Measurements from ENCODE around the gene ADPRS. TPM values are rescaled to one million over a fixed set of nuclear protein-coding genes. Genes with fewer than 3 reads are reported as not detected.

The ADPRS gene
- total RNA-seq, 1 experiment from 2014 or later: 30.0 TPM

DNA sequence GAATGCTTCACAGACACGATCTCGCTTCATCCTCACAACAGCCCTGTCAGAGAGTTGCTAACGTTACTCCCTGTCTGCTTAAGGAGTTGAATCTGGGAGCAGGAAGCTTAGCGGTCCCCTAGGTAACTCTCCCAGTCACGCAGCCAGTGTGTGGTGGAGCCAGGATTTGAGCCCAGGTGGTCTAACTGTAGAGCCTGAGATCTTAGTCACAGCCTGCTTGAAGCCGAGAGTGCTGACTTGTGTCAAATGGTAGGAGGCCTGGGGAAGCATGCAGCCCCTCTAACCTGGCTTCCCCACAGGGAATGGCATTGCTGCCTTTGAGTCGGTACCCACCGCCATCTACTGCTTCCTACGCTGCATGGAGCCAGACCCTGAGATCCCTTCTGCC lies 4.1 kb downstream of the ADPRS start:
- H3K36me3 ChIP-seq (ENCODE audit: low read depth): peaks cover 26% of the 10 kb centered on the region
- no peaks in the 10 kb centered on the region for H3K9me2 ChIP-seq (ENCODE audit: insufficient read depth)
- H3K9me3 ChIP-seq (ENCODE audit: insufficient read depth, low read depth): no peaks in the 10 kb centered on the region
- H3K4me2 ChIP-seq: no peak overlapping the region
- H4K20me1 ChIP-seq (ENCODE audit: insufficient read depth): peaks cover 16% of the 10 kb centered on the region
- no TSS peak for BruUV-seq (replicated peaks)
- intact Hi-C loops (cut with micrococcal nuclease; ENCODE audit: unreplicated experiment): no loop called here
- no peak overlapping the region for H2AFZ ChIP-seq
- H3F3A ChIP-seq (ENCODE audit: insufficient read depth, low read depth): peaks cover 20% of the 10 kb centered on the region; the same call in 1 of the 2 replicates
- no peak overlapping the region for H3K4me3 ChIP-seq
- H3K79me2 ChIP-seq (ENCODE audit: low read depth): peaks cover 27% of the 10 kb centered on the region
- DNase-seq: no peak
- no peaks in the 10 kb centered on the region for H3K27me3 ChIP-seq (ENCODE audit: insufficient read depth, low read depth)
- POLR2A ChIA-PET (ENCODE audit: unreplicated experiment): no interaction called here
- TF ChIP-seq EZH2 (IDR thresholded peaks at IDR 0.05; ENCODE audit: low read depth): no peak
- TF ChIP-seq, protein P1, sequence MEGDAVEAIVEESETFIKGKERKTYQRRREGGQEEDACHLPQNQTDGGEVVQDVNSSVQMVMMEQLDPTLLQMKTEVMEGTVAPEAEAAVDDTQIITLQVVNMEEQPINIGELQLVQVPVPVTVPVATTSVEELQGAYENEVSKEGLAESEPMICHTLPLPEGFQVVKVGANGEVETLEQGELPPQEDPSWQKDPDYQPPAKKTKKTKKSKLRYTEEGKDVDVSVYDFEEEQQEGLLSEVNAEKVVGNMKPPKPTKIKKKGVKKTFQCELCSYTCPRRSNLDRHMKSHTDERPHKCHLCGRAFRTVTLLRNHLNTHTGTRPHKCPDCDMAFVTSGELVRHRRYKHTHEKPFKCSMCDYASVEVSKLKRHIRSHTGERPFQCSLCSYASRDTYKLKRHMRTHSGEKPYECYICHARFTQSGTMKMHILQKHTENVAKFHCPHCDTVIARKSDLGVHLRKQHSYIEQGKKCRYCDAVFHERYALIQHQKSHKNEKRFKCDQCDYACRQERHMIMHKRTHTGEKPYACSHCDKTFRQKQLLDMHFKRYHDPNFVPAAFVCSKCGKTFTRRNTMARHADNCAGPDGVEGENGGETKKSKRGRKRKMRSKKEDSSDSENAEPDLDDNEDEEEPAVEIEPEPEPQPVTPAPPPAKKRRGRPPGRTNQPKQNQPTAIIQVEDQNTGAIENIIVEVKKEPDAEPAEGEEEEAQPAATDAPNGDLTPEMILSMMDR (conservative IDR thresholded peaks at IDR 0.05): no peak
- peaks cover 6% of the 10 kb centered on the region for H3K4me1 ChIP-seq (replicated peaks; ENCODE audit: insufficient read depth)
- CTCF ChIA-PET: no interaction called here
- no peak overlapping the region for H3K27ac ChIP-seq

DNA sequence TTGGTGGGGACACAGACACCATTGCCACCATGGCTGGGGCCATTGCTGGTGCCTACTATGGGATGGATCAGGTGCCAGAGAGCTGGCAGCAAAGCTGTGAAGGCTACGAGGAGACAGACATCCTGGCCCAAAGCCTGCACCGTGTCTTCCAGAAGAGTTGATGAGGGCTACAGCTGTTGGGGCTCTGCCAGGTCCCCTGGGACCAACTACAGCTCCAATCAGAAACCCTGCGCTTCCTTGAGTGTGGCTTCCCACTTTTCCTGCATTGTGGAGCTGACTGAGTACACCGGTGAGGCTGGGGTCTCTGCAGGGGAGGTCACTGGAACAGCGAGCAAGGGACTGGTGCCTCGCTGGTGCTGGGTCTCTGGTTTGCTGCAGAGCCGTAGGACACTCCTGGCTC lies 4.5 kb downstream of the ADPRS start:
- H3K4me2 ChIP-seq: no peak overlapping the region
- H3K36me3 ChIP-seq (ENCODE audit: low read depth): peaks cover 26% of the 10 kb centered on the region
- no peaks in the 10 kb centered on the region for H3K9me3 ChIP-seq (ENCODE audit: insufficient read depth, low read depth)
- H2AFZ ChIP-seq: no peak overlapping the region
- no peaks in the 10 kb centered on the region for H3K27me3 ChIP-seq (ENCODE audit: insufficient read depth, low read depth)
- no peaks in the 10 kb centered on the region for H3K9me2 ChIP-seq (ENCODE audit: insufficient read depth)
- peaks cover 6% of the 10 kb centered on the region for H3K4me1 ChIP-seq (replicated peaks; ENCODE audit: insufficient read depth)
- DNase-seq: no peak
- ChIA-PET CTCF (no interaction called here), POLR2A (ENCODE audit: unreplicated experiment) (no interaction called here)
- peaks cover 16% of the 10 kb centered on the region for H4K20me1 ChIP-seq (ENCODE audit: insufficient read depth)
- no peak for TF ChIP-seq EZH2 (IDR thresholded peaks at IDR 0.05; ENCODE audit: low read depth)
- TF ChIP-seq, protein P1 (conservative IDR thresholded peaks at IDR 0.05): no peak
- H3K27ac ChIP-seq: no peak overlapping the region
- H3K4me3 ChIP-seq: no peak overlapping the region
- H3F3A ChIP-seq (ENCODE audit: insufficient read depth, low read depth): peaks cover 20% of the 10 kb centered on the region; the same call in 1 of the 2 replicates
- intact Hi-C loops (cut with micrococcal nuclease; ENCODE audit: unreplicated experiment): no loop called here
- H3K79me2 ChIP-seq (ENCODE audit: low read depth): peaks cover 27% of the 10 kb centered on the region
- no TSS peak for BruUV-seq (replicated peaks)

DNA sequence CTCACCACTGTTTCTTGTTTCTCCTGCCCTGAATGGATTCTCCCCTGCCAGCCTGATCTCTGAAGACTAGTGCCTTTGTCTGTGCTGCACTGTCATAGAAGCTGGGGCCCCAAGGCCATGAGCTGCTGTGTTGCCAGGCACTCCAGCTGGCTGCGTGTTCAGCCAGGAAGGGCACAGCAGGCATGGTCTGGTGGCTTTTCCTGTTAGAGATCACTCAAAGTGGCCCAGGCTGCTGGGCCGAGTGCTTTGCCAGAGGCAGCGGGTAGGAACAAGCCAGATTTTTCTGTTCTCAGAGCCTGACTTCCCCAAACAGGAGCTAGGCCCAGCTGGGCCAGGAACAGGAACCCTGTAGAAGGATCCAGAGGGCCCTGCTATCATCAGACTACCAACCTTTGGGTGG lies 5.2 kb downstream of the ADPRS start:
- H3F3A ChIP-seq (ENCODE audit: insufficient read depth, low read depth): peaks cover 20% of the 10 kb centered on the region; the same call in 1 of the 2 replicates
- no peak overlapping the region for H3K4me2 ChIP-seq
- CTCF ChIA-PET: no interaction called here
- no peaks in the 10 kb centered on the region for H3K9me2 ChIP-seq (ENCODE audit: insufficient read depth)
- peaks cover 16% of the 10 kb centered on the region for H4K20me1 ChIP-seq (ENCODE audit: insufficient read depth)
- TF ChIP-seq, protein P1 (conservative IDR thresholded peaks at IDR 0.05): no peak
- TF ChIP-seq EZH2 (IDR thresholded peaks at IDR 0.05; ENCODE audit: low read depth): no peak
- H3K36me3 ChIP-seq (ENCODE audit: low read depth): peaks cover 26% of the 10 kb centered on the region
- intact Hi-C loops (cut with micrococcal nuclease; ENCODE audit: unreplicated experiment): no loop called here
- DNase-seq: no peak
- H3K27me3 ChIP-seq (ENCODE audit: insufficient read depth, low read depth): no peaks in the 10 kb centered on the region
- H3K27ac ChIP-seq: no peak overlapping the region
- no peak overlapping the region for H3K4me3 ChIP-seq
- POLR2A ChIA-PET (ENCODE audit: unreplicated experiment): no interaction called here
- H3K9me3 ChIP-seq (ENCODE audit: insufficient read depth, low read depth): no peaks in the 10 kb centered on the region
- H3K4me1 ChIP-seq (replicated peaks; ENCODE audit: insufficient read depth): peaks cover 6% of the 10 kb centered on the region
- peaks cover 26% of the 10 kb centered on the region for H3K79me2 ChIP-seq (ENCODE audit: low read depth)
- BruUV-seq (replicated peaks): no TSS peak
- no peak overlapping the region for H2AFZ ChIP-seq
